Ureter (tissue), 1 donor: ENCODE results near the gene ACOT4. TPM values are rescaled to one million over a fixed set of nuclear protein-coding genes. Genes with fewer than 3 reads are reported as not detected.
A peak's percentile ranks its signal among the peaks of the same experiment; 100 is the strongest.
"Not testable (repeated sequence)": the region's sequence is repeated elsewhere in the genome, so short reads cannot be mapped to it uniquely, and the experiment has no call there.

Experiments used
- DNase-seq: peaks from one replicate; pipeline ENCODE4 v3.0.0-alpha.2; 2020; ENCODE audit warnings: low spot score
- total RNA-seq: library from RNA; stranded (reverse); gene quantifications from one replicate; pipeline ENCODE4 v1.2.4, GENCODE V29; 2023
- donor health status: DM: yes; HTN: yes; CAD: no.

Gene ACOT4
- total RNA-seq, result 4.7 TPM

GRCh38 chr14:73591690-73592449 lies at the start of gene ACOT4:
Gene ACOT4 (plus strand): TSS chr14:73591873. CDS start chr14:73591960, 87 bp downstream.
- no peak for DNase-seq

GRCh38 chr14:73542961-73543360 lies 48.7 kb upstream of the ACOT4 start:
- not testable (repeated sequence) for DNase-seq

- not testable (repeated sequence) for DNase-seq
Observed at GRCh38 chr14:73545353-73545752, 46.3 kb upstream of the ACOT4 start.

- not testable (repeated sequence) for DNase-seq
Observed at GRCh38 chr14:73549097-73549496, 42.6 kb upstream of the ACOT4 start.

GRCh38 chr14:73549889-73550524 lies 41.7 kb upstream of the ACOT4 start:
- DNase-seq, result not testable (repeated sequence)

GRCh38 chr14:73553845-73554244 lies 37.8 kb upstream of the ACOT4 start:
- DNase-seq, result no peak

GRCh38 chr14:73557201-73557600 lies 34.5 kb upstream of the ACOT4 start:
- DNase-seq, result not testable (repeated sequence)

- not testable (repeated sequence) for DNase-seq
Observed at GRCh38 chr14:73558238-73558637, 33.4 kb upstream of the ACOT4 start.

GRCh38 chr14:73562256-73562655 lies 29.4 kb upstream of the ACOT4 start:
- not testable (repeated sequence) for DNase-seq

GRCh38 chr14:73562696-73563095 lies 29.0 kb upstream of the ACOT4 start:
- not testable (repeated sequence) for DNase-seq

- not testable (repeated sequence) for DNase-seq
Observed at GRCh38 chr14:73566431-73566830, 25.2 kb upstream of the ACOT4 start.

GRCh38 chr14:73566935-73567334 lies 24.7 kb upstream of the ACOT4 start:
- not testable (repeated sequence) for DNase-seq

- no peak for DNase-seq
Observed at GRCh38 chr14:73567358-73567757, 24.3 kb upstream of the ACOT4 start.

GRCh38 chr14:73567951-73568885 lies 23.5 kb upstream of the ACOT4 start:
- no peak for DNase-seq

GRCh38 chr14:73568886-73569184 lies 22.8 kb upstream of the ACOT4 start:
- DNase-seq, result not testable (repeated sequence)

- DNase-seq, result peak; percentile 82
Observed at GRCh38 chr14:73569185-73569958, 22.3 kb upstream of the ACOT4 start, which contains the start of gene ACOT2. Gene ACOT2 (plus strand): TSS chr14:73569213. CDS start chr14:73569241, 28 bp downstream.

GRCh38 chr14:73570913-73571312 lies 20.8 kb upstream of the ACOT4 start:
- DNase-seq, result not testable (repeated sequence)

GRCh38 chr14:73573034-73573433 lies 18.6 kb upstream of the ACOT4 start:
- DNase-seq, result not testable (repeated sequence)

GRCh38 chr14:73573740-73574139 lies 17.9 kb upstream of the ACOT4 start:
- not testable (repeated sequence) for DNase-seq

- not testable (repeated sequence) for DNase-seq
Observed at GRCh38 chr14:73574251-73574650, 17.4 kb upstream of the ACOT4 start.

GRCh38 chr14:73576391-73576790 lies 15.3 kb upstream of the ACOT4 start:
- no peak for DNase-seq
